HG02943 (cell line): ENCODE measurements around the gene FGF18.
"Not testable (repeated sequence)": the region's sequence is repeated elsewhere in the genome, so short reads cannot be mapped to it uniquely, and the experiment has no call there.

ENCODE experiments used
- ATAC-seq: cut with Tn5 transposase; IDR thresholded peaks from one replicate; pipeline ENCODE4 v1.9.1; 2021; ENCODE audit warnings: mild to moderate bottlenecking, low read depth, moderate library complexity; ENCODE audit not compliant: unreplicated experiment

FGF18 gene

DNA sequence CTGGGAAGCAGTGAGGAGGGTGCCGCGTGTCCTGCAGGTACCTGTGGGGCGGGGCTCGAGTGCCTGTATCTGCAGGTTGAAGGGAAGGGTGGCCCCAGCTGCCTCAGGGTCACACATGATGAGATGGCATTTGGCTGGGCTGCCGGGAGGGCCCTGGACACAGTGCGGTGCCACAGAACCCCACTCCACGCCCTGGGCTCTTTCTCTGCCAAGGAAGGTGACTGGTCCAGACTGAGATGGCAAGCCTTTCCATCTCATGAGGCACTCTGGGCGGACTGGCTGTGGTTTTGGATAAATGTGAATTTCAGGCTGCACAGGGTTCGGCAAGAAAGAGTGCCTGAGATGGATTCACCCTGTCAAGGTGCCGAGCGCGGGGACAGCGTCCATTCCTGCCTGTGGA is 69.4 kb downstream of the FGF18 start:
- ATAC-seq: no peak

DNA sequence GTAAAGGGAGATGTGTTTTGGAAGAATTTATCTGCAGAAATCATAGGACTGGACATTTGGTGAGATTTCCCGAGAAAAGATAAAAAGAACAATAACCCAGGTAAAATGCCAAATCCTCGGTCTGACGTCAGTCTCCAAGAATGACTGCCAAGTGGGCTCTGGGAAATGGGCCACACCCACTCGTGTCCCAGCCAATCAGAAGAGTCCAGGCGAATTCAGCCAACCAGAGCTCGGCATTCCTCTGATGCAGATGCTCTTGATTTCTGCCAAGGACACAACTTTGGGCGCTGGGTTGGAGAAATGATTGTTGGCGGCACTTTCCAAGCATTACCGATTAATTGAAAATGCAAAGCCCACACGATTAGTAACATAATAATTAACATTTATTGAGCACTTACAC is 73.3 kb downstream of the FGF18 start:
- ATAC-seq: no peak

GRCh38 chr5:171493646-171494393 is 74.4 kb downstream of the FGF18 start:
- no peak for ATAC-seq

GRCh38 chr5:171494452-171495121 is 75.1 kb downstream of the FGF18 start:
- ATAC-seq: no peak

DNA sequence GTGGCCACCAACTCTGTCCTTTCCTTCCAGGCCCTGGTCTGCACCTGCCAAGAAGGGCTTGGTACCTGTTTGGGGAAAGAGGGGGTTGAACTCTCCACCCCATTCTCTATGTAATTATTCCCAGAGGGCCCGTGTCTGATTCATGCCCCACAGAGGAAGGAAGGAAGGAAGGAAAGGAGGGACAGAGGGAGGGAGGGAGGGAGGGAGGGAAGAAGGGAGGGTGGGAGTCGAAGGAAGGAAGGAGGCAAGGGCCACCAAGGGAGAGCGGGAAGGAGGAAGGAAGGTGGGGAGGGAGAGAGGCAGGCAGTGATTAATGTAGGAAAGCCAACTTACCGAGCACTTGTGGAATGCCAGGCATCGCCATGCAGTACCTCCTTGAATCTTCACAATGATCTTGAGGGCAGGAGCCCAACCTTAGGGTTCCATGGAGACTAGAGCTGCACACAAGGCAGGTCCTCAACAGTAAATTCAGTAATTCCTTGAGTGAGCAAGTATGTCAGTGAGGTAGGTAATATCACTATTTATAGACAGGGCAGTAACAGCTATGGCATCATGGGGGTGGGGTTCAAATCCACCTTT is 75.8 kb downstream of the FGF18 start:
- no peak for ATAC-seq

DNA sequence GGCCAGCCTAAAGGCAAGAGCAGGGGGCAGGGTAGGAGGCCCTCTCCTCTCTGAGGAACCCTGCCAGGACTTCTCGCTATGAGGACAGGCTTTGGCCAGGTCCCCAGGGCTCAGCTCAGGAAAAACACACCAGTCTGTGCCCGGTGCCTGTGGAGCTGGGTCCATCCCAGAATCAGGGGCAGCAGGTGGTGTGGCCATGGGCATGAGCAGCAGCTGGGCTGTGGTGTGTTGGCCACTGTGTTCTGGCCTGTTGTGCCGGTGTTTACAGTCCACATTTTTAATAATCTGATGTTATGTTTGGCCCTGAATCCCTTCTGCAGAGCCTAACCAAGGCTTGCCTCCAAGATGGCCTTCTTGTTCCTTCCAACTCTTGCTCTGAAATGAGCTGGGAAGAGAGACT is 77.0 kb downstream of the FGF18 start:
- no peak for ATAC-seq

- ATAC-seq: not testable (repeated sequence)
Observed at GRCh38 chr5:171497494-171497893, 78.0 kb downstream of the FGF18 start.

DNA sequence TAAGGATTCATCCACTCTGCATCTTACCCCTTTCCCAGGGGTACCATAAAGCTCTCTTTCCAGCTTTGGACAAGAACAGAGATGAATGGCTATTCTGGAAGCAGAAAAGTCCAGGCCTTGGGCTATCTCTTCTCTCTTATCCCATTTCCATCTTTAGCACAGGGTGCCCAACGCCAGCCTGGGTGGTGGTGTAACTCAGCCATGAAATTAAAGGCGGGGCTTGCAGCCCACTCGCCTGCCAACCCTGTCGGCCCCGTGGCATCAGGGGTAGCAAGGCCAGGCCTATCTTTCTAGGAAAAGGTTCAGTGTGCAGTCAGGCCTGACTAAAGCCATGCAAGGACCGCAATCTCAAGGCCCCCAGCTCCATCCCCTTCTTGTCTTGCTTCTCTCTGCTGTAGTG is 78.7 kb downstream of the FGF18 start:
- no peak for ATAC-seq

GRCh38 chr5:171499611-171500010 is 80.2 kb downstream of the FGF18 start:
- ATAC-seq: no peak

DNA sequence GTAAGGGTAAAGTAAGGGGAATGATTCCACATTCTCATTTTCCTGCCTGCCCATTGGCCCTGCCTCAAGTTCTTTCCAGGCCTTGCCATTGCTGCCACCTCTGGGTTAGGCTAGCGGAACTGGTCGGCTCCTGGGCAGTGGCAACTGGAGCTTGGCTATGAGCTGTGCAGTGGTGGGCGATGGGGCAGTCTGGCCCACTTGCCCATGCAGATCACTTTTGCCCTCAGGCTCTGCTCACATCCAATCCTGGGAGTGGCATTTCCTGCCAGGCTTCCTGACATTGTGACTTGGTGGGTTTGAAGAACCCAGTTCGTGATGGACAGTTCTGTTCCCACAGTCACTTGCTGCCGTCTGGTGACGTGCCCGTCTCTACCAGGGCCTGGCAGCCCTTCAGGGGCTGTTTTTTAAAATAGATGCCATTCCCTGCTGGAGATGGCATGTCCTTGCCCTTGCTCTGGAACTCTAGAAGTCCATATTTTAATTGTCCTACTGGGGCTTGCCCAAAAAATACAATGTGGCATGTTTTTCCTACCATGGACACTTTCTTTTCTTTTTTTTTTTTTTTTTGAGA is 86.1 kb downstream of the FGF18 start:
- no peak for ATAC-seq

DNA sequence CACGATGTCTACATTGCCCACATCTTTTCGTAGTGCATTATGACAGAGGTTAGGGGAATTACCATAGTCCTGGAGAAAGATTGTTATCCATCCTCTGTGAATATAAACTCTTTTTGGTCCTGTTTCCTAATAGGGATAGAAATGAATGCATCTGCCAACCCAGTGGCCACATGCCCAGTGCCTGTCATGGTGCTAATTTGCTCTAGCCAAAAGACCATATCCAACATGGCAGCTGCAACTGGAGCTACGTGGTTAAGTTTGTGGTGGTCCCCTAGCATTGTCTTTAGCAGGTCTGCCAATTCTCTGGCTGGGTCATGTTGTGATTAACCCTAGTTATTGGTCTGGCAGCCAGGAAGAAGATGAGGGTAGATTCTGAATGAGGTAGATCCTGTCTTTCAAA is 87.5 kb downstream of the FGF18 start:
- ATAC-seq: no peak
